Measurements from ENCODE around the gene KSR2. TPM values are rescaled to one million over a fixed set of nuclear protein-coding genes. Genes with fewer than 3 reads are reported as not detected.

Gene KSR2
- total RNA-seq, 1 experiment from 2014 or later: 0.15 TPM

GRCh38 chr12:117622087-117622486, 346.7 kb downstream of the KSR2 start:
- TF ChIP-seq POLR2AphosphoS5 (IDR thresholded peaks at IDR 0.05; ENCODE audit: low read depth, low read length) (no peak), TCF7L2 (IDR thresholded peaks at IDR 0.05; ENCODE audit: low read depth, low read length) (no peak), SIN3A (IDR thresholded peaks at IDR 0.05; ENCODE audit: borderline replicate concordance, insufficient read depth, low read depth, low read length) (no peak), CTCF (IDR thresholded peaks at IDR 0.05) (no peak), REST (IDR thresholded peaks at IDR 0.05; ENCODE audit: insufficient read depth in 1 of 2, low read depth in 2 of 2, low read length in 1 of 2) (no peak)
- H3K27me3 ChIP-seq (ENCODE audit: control insufficient read depth, insufficient read depth, low read length): peaks cover 4% of the 10 kb centered on the region; the same call in 1 of the 2 replicates
- BruUV-seq (replicated peaks): no TSS peak
- H3K9me3 ChIP-seq (ENCODE audit: control insufficient read depth, insufficient read depth, low read depth, low read length): no peaks in the 10 kb centered on the region
- no peak for ATAC-seq
- CTCF ChIA-PET: no interaction called here
- no peak overlapping the region for H3K4me3 ChIP-seq (ENCODE audit: low read depth in 2 of 2, low read length in 2 of 2)
- POLR2A ChIA-PET: interaction anchor here (0.6 kb wide), 1 partner anchor 210 kb away, joined by 4 read pairs; no protein-coding TSS in a partner anchor
- no peaks in the 10 kb centered on the region for H3K4me1 ChIP-seq (ENCODE audit: control insufficient read depth, insufficient read depth, low read length)
- no peaks in the 10 kb centered on the region for H3K36me3 ChIP-seq (ENCODE audit: control insufficient read depth, insufficient read depth, low read length)
- intact Hi-C loops (cut with micrococcal nuclease; ENCODE audit: unreplicated experiment): no loop called here
- in situ Hi-C loops (cut with HindIII; ENCODE audit: low pct_unique_long_range_greater_than_20kb, low sequenced_read_pairs): no loop called here
- no peak for DNase-seq (ENCODE audit: low read depth, low spot score)
- H3K27ac ChIP-seq (ENCODE audit: low read length): no peak overlapping the region

- no peak for TF ChIP-seq TCF7L2 (IDR thresholded peaks at IDR 0.05; ENCODE audit: low read depth, low read length)
- no peak for TF ChIP-seq SIN3A (IDR thresholded peaks at IDR 0.05; ENCODE audit: borderline replicate concordance, insufficient read depth, low read depth, low read length)
- no peak for TF ChIP-seq POLR2AphosphoS5 (IDR thresholded peaks at IDR 0.05; ENCODE audit: low read depth, low read length)
- TF ChIP-seq CTCF (IDR thresholded peaks at IDR 0.05): no peak
- no peak for TF ChIP-seq REST (IDR thresholded peaks at IDR 0.05; ENCODE audit: insufficient read depth in 1 of 2, low read depth in 2 of 2, low read length in 1 of 2)
- H3K4me3 ChIP-seq (ENCODE audit: low read depth in 2 of 2, low read length in 2 of 2): no peak overlapping the region
- ChIA-PET POLR2A (no interaction called here), CTCF (no interaction called here)
- no peaks in the 10 kb centered on the region for H3K36me3 ChIP-seq (ENCODE audit: control insufficient read depth, insufficient read depth, low read length)
- ATAC-seq: no peak
- in situ Hi-C loops (cut with HindIII; ENCODE audit: low pct_unique_long_range_greater_than_20kb, low sequenced_read_pairs) (no loop called here), intact Hi-C loops (cut with micrococcal nuclease; ENCODE audit: unreplicated experiment) (no loop called here)
- peaks cover 2% of the 10 kb centered on the region; the same call in 1 of the 2 replicates for H3K27me3 ChIP-seq (ENCODE audit: control insufficient read depth, insufficient read depth, low read length)
- no peaks in the 10 kb centered on the region for H3K9me3 ChIP-seq (ENCODE audit: control insufficient read depth, insufficient read depth, low read depth, low read length)
- no TSS peak for BruUV-seq (replicated peaks)
- H3K4me1 ChIP-seq (ENCODE audit: control insufficient read depth, insufficient read depth, low read length): no peaks in the 10 kb centered on the region
- DNase-seq (ENCODE audit: low read depth, low spot score): no peak
- H3K27ac ChIP-seq (ENCODE audit: low read length): no peak overlapping the region
Observed at GRCh38 chr12:117607778-117608177, 361.0 kb downstream of the KSR2 start.
